Peyer's patch (tissue), 4 donors: ENCODE data around the gene HMCES.

Experiments used
- CTCF ChIP-seq, 6 experiments: fragments of 450-650 bp in 4 of 6; fragments of 200-600 bp in 2 of 6; sonication (generic) in 1 of 6; IDR thresholded peaks; one replicate each; pipeline ENCODE4 v1.5.1; 2017 to 2019; ENCODE audit warnings: antibody characterized with exemption in 6 of 6, mild to moderate bottlenecking in 3 of 6, moderate library complexity in 1 of 6
- POLR2A ChIP-seq, 2 donors: fragments of 450-650 bp; IDR thresholded peaks; one replicate each; pipeline ENCODE4 v1.5.1; 2017; ENCODE audit warnings: antibody characterized with exemption in 2 of 2, mild to moderate bottlenecking in 2 of 2, moderate library complexity in 2 of 2

- TF ChIP-seq CTCF (IDR thresholded peaks at IDR 0.05) (no peak), POLR2A (IDR thresholded peaks at IDR 0.05) (no peak)
Observed at GRCh38 chr3:129231331-129232119, 47.1 kb upstream of the HMCES start.
